Nephron progenitor cell (in vitro differentiated cells): ENCODE measurements around the gene PPM1J.

Experiments used
- DNase-seq: peaks from one replicate; pipeline ENCODE4 v3.0.0; 2021
- H3K27ac Mint-ChIP-seq: 2 replicates; pipeline ENCODE4 v1.8.0; 2021; ENCODE audit warnings: mild to moderate bottlenecking, moderate library complexity, mixed read lengths
- H3K27me3 Mint-ChIP-seq: 2 replicates; pipeline ENCODE4 v1.8.0; 2021; ENCODE audit warnings: mild to moderate bottlenecking, low read depth, mixed read lengths; ENCODE audit not compliant: poor library complexity
- H3K36me3 Mint-ChIP-seq: 2 replicates; pipeline ENCODE4 v1.8.0; 2021; ENCODE audit warnings: low read depth, mixed read lengths
- H3K4me1 Mint-ChIP-seq: 2 replicates; pipeline ENCODE4 v1.8.0; 2021; ENCODE audit warnings: mixed read lengths
- H3K4me3 Mint-ChIP-seq: 2 replicates; pipeline ENCODE4 v1.8.0; 2021; ENCODE audit warnings: mild to moderate bottlenecking, moderate library complexity, mixed read lengths
- H3K9me3 Mint-ChIP-seq: 2 replicates; pipeline ENCODE4 v1.8.0; 2021; ENCODE audit warnings: mild to moderate bottlenecking, moderate library complexity, mixed read lengths
- CTCF ChIP-seq: fragments of 200-600 bp; sonication (generic); IDR thresholded peaks from 2 replicates; pipeline ENCODE4 v1.5.0; 2021; ENCODE audit warnings: antibody characterized with exemption

Gene PPM1J

GRCh38 chr1:112687785-112688496 lies 27.2 kb downstream of the PPM1J start:
- peak overlapping the region; percentile 97 for H3K27ac Mint-ChIP-seq
- no peak for DNase-seq
- H3K27me3 Mint-ChIP-seq: no peaks in the 10 kb centered on the region
- H3K36me3 Mint-ChIP-seq: peaks cover 41% of the 10 kb centered on the region
- H3K4me1 Mint-ChIP-seq: peaks cover 31% of the 10 kb centered on the region
- no peak for TF ChIP-seq CTCF
- peak overlapping the region; percentile 54 for H3K4me3 Mint-ChIP-seq
- H3K9me3 Mint-ChIP-seq: no peaks in the 10 kb centered on the region

- no peak for DNase-seq
- Mint-ChIP-seq H3K4me1 (peaks cover 31% of the 10 kb centered on the region), H3K36me3 (peaks cover 41% of the 10 kb centered on the region), H3K4me3 (no peak overlapping the region), H3K27ac (no peak overlapping the region), H3K27me3 (no peaks in the 10 kb centered on the region), H3K9me3 (no peaks in the 10 kb centered on the region)
- no peak for TF ChIP-seq CTCF
Observed at GRCh38 chr1:112687361-112687760, 27.8 kb downstream of the PPM1J start.

GRCh38 chr1:112686835-112687234 lies 28.3 kb downstream of the PPM1J start:
- TF ChIP-seq CTCF: no peak
- no peak for DNase-seq
- peaks cover 39% of the 10 kb centered on the region for H3K36me3 Mint-ChIP-seq
- no peak overlapping the region for H3K27ac Mint-ChIP-seq
- H3K27me3 Mint-ChIP-seq: no peaks in the 10 kb centered on the region
- peaks cover 31% of the 10 kb centered on the region for H3K4me1 Mint-ChIP-seq
- H3K4me3 Mint-ChIP-seq: no peak overlapping the region
- no peaks in the 10 kb centered on the region for H3K9me3 Mint-ChIP-seq

- H3K4me1 Mint-ChIP-seq: peaks cover 31% of the 10 kb centered on the region
- DNase-seq: no peak
- no peak overlapping the region for H3K4me3 Mint-ChIP-seq
- peaks cover 3% of the 10 kb centered on the region for H3K9me3 Mint-ChIP-seq
- H3K27ac Mint-ChIP-seq: no peak overlapping the region
- no peaks in the 10 kb centered on the region for H3K27me3 Mint-ChIP-seq
- peaks cover 39% of the 10 kb centered on the region for H3K36me3 Mint-ChIP-seq
- no peak for TF ChIP-seq CTCF
Observed at GRCh38 chr1:112686417-112686816, 28.7 kb downstream of the PPM1J start.

- Mint-ChIP-seq H3K4me1 (peaks cover 31% of the 10 kb centered on the region), H3K9me3 (peaks cover 6% of the 10 kb centered on the region), H3K27me3 (no peaks in the 10 kb centered on the region), H3K27ac (no peak overlapping the region), H3K36me3 (peaks cover 43% of the 10 kb centered on the region), H3K4me3 (no peak overlapping the region)
- DNase-seq: no peak
- no peak for TF ChIP-seq CTCF
Observed at GRCh38 chr1:112685913-112686312, 29.2 kb downstream of the PPM1J start.

GRCh38 chr1:112678605-112679004 lies 36.5 kb downstream of the PPM1J start:
- Mint-ChIP-seq H3K27ac (no peak overlapping the region), H3K27me3 (no peaks in the 10 kb centered on the region), H3K4me1 (peaks cover 33% of the 10 kb centered on the region), H3K4me3 (no peak overlapping the region), H3K9me3 (peaks cover 13% of the 10 kb centered on the region), H3K36me3 (peaks cover 53% of the 10 kb centered on the region)
- no peak for DNase-seq
- TF ChIP-seq CTCF: no peak
